ENCODE data around the gene LST1. TPM values are rescaled to one million over a fixed set of nuclear protein-coding genes. Genes with fewer than 3 reads are reported as not detected.

LST1 gene
- polyA plus RNA-seq (2011; rRNA removed) (not detected in 2 replicates), polyA minus RNA-seq (2011; rRNA and poly(A)+ RNA removed) (not detected in 2 replicates)

GRCh38 chr6:31586008-31586407 lies at the start of gene LST1:
Gene LST1, plus strand, starts transcription at chr6:31586277. Its CDS starts 1,023 bp downstream, at chr6:31587300.
- no peaks in the 10 kb centered on the region; the same call in 1 of the 2 replicates for H3K9me3 ChIP-seq (ENCODE audit: control insufficient read depth, insufficient read depth, low read length)
- no peak for DNase-seq (ENCODE audit: low read depth, low spot score)
- H3K4me3 ChIP-seq (ENCODE audit: low read depth, low read length), result no peak within 1 kb of the TSS
- H3K27ac ChIP-seq (ENCODE audit: low read depth, low read length), result no peak within 1 kb of the TSS
- H3K27me3 ChIP-seq (ENCODE audit: control insufficient read depth, insufficient read depth, low read length), result peaks cover 2% of the 10 kb centered on the region
- TF ChIP-seq CTCF (IDR thresholded peaks at IDR 0.05; ENCODE audit: low read depth, low read length), result no peak
- ChIA-PET POLR2A (no interaction called here), CTCF (interaction anchor here (5.8 kb wide), 1 partner anchor 12 kb away, joined by 47 read pairs; no protein-coding TSS in a partner anchor)

DNA sequence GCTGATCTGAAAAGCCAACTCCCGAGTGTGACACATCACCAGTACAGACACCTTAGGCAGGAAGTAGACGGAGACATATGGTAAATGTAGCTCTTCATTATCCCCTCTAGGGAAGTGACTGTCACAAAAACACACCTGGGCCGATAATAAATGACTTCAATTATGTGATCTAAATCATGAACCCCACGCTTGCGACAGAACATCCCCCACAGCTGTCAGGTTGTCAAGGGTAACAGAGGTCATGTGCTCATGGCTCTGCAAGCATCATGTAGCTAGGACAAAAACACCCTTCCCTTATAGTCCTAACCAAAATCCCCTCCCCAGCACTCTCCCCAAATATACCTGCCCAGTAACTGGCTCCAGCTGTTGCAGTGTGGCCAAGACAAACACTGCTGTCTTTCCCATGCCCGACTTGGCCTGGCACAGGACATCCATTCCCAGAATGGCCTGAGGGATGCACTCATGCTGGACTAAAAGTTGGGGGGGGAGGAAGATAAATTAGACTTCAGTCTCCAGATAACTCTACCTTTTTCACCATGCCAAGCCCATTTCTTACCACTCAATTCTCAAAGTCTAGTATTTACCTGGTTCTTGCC lies 47.2 kb upstream of the LST1 start:
- TF ChIP-seq CTCF (IDR thresholded peaks at IDR 0.05; ENCODE audit: low read depth, low read length), result no peak
- Histone ChIP-seq H3K27me3 (ENCODE audit: control insufficient read depth, insufficient read depth, low read length) (no peaks in the 10 kb centered on the region), H3K9me3 (ENCODE audit: control insufficient read depth, insufficient read depth, low read length) (no peaks in the 10 kb centered on the region), H3K4me3 (ENCODE audit: low read depth, low read length) (peak overlapping the region; percentile 92), H3K27ac (ENCODE audit: low read depth, low read length) (no peak overlapping the region)
- ChIA-PET POLR2A (interaction anchor here (0.6 to 0.7 kb wide), 2 partner anchors 16 to 46 kb away, joined by 3 read pairs; no protein-coding TSS in a partner anchor), CTCF (interaction anchor here (1.5 to 14.1 kb wide), 3 partner anchors 11 to 59 kb away, joined by 3 to 388 read pairs (median 4); partner anchors contain the start of genes MCCD1 and NCR3)
- no peak for DNase-seq (ENCODE audit: low read depth, low spot score)

GRCh38 chr6:31540640-31541039 lies 45.4 kb upstream of the LST1 start:
- Histone ChIP-seq H3K4me3 (ENCODE audit: low read depth, low read length) (peak overlapping the region; percentile 92), H3K9me3 (ENCODE audit: control insufficient read depth, insufficient read depth, low read length) (no peaks in the 10 kb centered on the region), H3K27ac (ENCODE audit: low read depth, low read length) (no peak overlapping the region), H3K27me3 (ENCODE audit: control insufficient read depth, insufficient read depth, low read length) (no peaks in the 10 kb centered on the region)
- no peak for TF ChIP-seq CTCF (IDR thresholded peaks at IDR 0.05; ENCODE audit: low read depth, low read length)
- CTCF ChIA-PET, result interaction anchor here (0.6 to 14.1 kb wide), 5 partner anchors 24 to 120 kb away, joined by 4 to 388 read pairs (median 6); partner anchors contain the start of genes C6orf47 and NCR3
- POLR2A ChIA-PET, result interaction anchor here (0.5 to 2.2 kb wide), 5 partner anchors 9 to 79 kb away, joined by 3 to 12 read pairs (median 4); partner anchors contain the start of gene MCCD1
- DNase-seq (ENCODE audit: low read depth, low spot score), result no peak

DNA sequence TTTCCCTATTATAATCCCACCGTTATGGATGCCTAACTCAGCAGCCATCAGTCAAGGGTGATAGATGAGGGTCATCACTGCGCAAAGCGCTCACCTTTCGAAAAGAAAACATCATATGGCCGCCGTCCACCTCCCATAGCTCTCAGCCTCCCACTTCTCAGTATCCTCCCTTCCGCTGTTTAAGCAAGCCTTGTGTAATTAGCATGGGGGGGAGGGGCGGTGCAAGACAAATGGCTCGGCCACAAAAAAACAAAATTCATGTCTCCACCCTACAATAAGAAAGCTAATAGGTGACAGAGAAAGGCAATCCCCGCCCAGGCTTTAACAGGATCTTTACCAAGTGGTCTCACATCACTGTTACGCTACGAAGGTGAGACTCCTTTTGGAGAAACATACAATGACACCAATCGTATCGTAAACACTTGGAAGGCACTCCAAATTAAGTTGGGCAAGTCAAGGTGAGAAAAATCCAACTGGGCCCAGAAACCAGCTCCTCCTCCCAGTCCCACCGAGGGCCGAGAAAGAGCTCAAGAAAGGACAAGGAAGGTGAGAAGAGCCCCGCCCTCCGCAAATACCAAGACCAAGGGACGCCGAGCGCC lies 44.9 kb upstream of the LST1 start:
- no peak for TF ChIP-seq CTCF (IDR thresholded peaks at IDR 0.05; ENCODE audit: low read depth, low read length)
- CTCF ChIA-PET, result interaction anchor here (0.6 to 14.1 kb wide), 5 partner anchors 39 to 120 kb away, joined by 4 to 388 read pairs (median 6); partner anchors contain the start of genes C6orf47 and NCR3
- Histone ChIP-seq H3K27me3 (ENCODE audit: control insufficient read depth, insufficient read depth, low read length) (no peaks in the 10 kb centered on the region), H3K9me3 (ENCODE audit: control insufficient read depth, insufficient read depth, low read length) (no peaks in the 10 kb centered on the region), H3K27ac (ENCODE audit: low read depth, low read length) (peak overlapping the region; percentile 95), H3K4me3 (ENCODE audit: low read depth, low read length) (peak overlapping the region; percentile 92)
- no peak for DNase-seq (ENCODE audit: low read depth, low spot score)
- POLR2A ChIA-PET, result interaction anchor here (0.5 to 2.2 kb wide), 9 partner anchors 9 to 79 kb away, joined by 3 to 24 read pairs (median 4); partner anchors contain the start of gene MCCD1
